ENCODE data around the gene C1QL1.

Gene C1QL1

GRCh38 chr17:44978807-44979206, 10.7 kb upstream of the C1QL1 start:
- Mint-ChIP-seq H3K27me3 (peaks cover 94% of the 10 kb centered on the region), H3K4me3 (no peak overlapping the region), H3K36me3 (no peaks in the 10 kb centered on the region)

GRCh38 chr17:44977814-44978550, 9.9 kb upstream of the C1QL1 start:
- no peak for DNase-seq
- peaks cover 95% of the 10 kb centered on the region for H3K27me3 Mint-ChIP-seq
- H3K27ac Mint-ChIP-seq: no peak overlapping the region
- H3K9me3 Mint-ChIP-seq: no peaks in the 10 kb centered on the region
- H3K4me1 Mint-ChIP-seq: no peaks in the 10 kb centered on the region
- no peaks in the 10 kb centered on the region for H3K36me3 Mint-ChIP-seq
- CTCF ChIA-PET: no interaction called here
- no peak overlapping the region for H3K4me3 Mint-ChIP-seq

More at GRCh38 chr17:44978807-44979206, 10.7 kb upstream of the C1QL1 start:
- H3K9me3 Mint-ChIP-seq: no peaks in the 10 kb centered on the region
- H3K27ac Mint-ChIP-seq: no peak overlapping the region
- CTCF ChIA-PET: interaction anchor here (1.1 kb wide), 1 partner anchor 121 kb away, joined by 6 read pairs; no protein-coding TSS in a partner anchor
- DNase-seq: no peak
- H3K4me1 Mint-ChIP-seq: no peaks in the 10 kb centered on the region

- DNase-seq: no peak
- H3K4me1 Mint-ChIP-seq: peaks cover 3% of the 10 kb centered on the region
- no peak overlapping the region for H3K27ac Mint-ChIP-seq
- CTCF ChIA-PET: interaction anchor here (0.7 kb wide), 1 partner anchor 47 kb away, joined by 3 read pairs; no protein-coding TSS in a partner anchor
- no peaks in the 10 kb centered on the region for H3K9me3 Mint-ChIP-seq
- no peaks in the 10 kb centered on the region for H3K36me3 Mint-ChIP-seq
- H3K27me3 Mint-ChIP-seq: peaks cover 96% of the 10 kb centered on the region
- H3K4me3 Mint-ChIP-seq: no peak overlapping the region
Measured at GRCh38 chr17:44977065-44977464, 9.0 kb upstream of the C1QL1 start.

- CTCF ChIA-PET: no interaction called here
- Mint-ChIP-seq H3K4me3 (no peak overlapping the region), H3K27me3 (peaks cover 97% of the 10 kb centered on the region), H3K36me3 (no peaks in the 10 kb centered on the region), H3K9me3 (no peaks in the 10 kb centered on the region), H3K4me1 (peaks cover 7% of the 10 kb centered on the region), H3K27ac (no peak overlapping the region)
- no peak for DNase-seq
Measured at GRCh38 chr17:44976206-44976605, 8.1 kb upstream of the C1QL1 start.

GRCh38 chr17:44972953-44973352, 4.8 kb upstream of the C1QL1 start:
- Mint-ChIP-seq H3K9me3 (no peaks in the 10 kb centered on the region), H3K4me3 (no peak overlapping the region), H3K36me3 (no peaks in the 10 kb centered on the region), H3K4me1 (peaks cover 23% of the 10 kb centered on the region), H3K27me3 (peaks cover 97% of the 10 kb centered on the region), H3K27ac (no peak overlapping the region)
- CTCF ChIA-PET: no interaction called here
- no peak for DNase-seq

- CTCF ChIA-PET: interaction anchor here (0.6 to 1.1 kb wide), 3 partner anchors 19 to 235 kb away, joined by 3 read pairs; no protein-coding TSS in a partner anchor
- DNase-seq: no peak
- H3K4me3 Mint-ChIP-seq: no peak overlapping the region
- H3K9me3 Mint-ChIP-seq: no peaks in the 10 kb centered on the region
- no peak overlapping the region for H3K27ac Mint-ChIP-seq
- no peaks in the 10 kb centered on the region for H3K36me3 Mint-ChIP-seq
- peaks cover 94% of the 10 kb centered on the region for H3K27me3 Mint-ChIP-seq
- peaks cover 27% of the 10 kb centered on the region for H3K4me1 Mint-ChIP-seq
Measured at GRCh38 chr17:44971776-44972483, 3.8 kb upstream of the C1QL1 start.

GRCh38 chr17:44970136-44970741, 2.1 kb upstream of the C1QL1 start:
- Mint-ChIP-seq H3K36me3 (no peaks in the 10 kb centered on the region), H3K27ac (no peak overlapping the region), H3K9me3 (no peaks in the 10 kb centered on the region), H3K4me3 (peak overlapping the region; percentile 50), H3K4me1 (peaks cover 28% of the 10 kb centered on the region), H3K27me3 (peaks cover 94% of the 10 kb centered on the region)
- DNase-seq: peak; percentile 49
- CTCF ChIA-PET: no interaction called here

- no peaks in the 10 kb centered on the region for H3K36me3 Mint-ChIP-seq
- DNase-seq: no peak
- no peak overlapping the region for H3K27ac Mint-ChIP-seq
- peaks cover 95% of the 10 kb centered on the region for H3K27me3 Mint-ChIP-seq
- no peaks in the 10 kb centered on the region for H3K9me3 Mint-ChIP-seq
- CTCF ChIA-PET: no interaction called here
- H3K4me1 Mint-ChIP-seq: peaks cover 28% of the 10 kb centered on the region
- peak overlapping the region; percentile 72 for H3K4me3 Mint-ChIP-seq
Measured at GRCh38 chr17:44969144-44969780, 1.2 kb upstream of the C1QL1 start.

GRCh38 chr17:44967907-44968224, 237 bp downstream of the C1QL1 start:
- peaks cover 28% of the 10 kb centered on the region for H3K4me1 Mint-ChIP-seq
- H3K27ac Mint-ChIP-seq: no peak overlapping the region
- H3K36me3 Mint-ChIP-seq: no peaks in the 10 kb centered on the region
- H3K27me3 Mint-ChIP-seq: peaks cover 96% of the 10 kb centered on the region
- CTCF ChIA-PET: no interaction called here
- H3K9me3 Mint-ChIP-seq: no peaks in the 10 kb centered on the region
- no peak for DNase-seq
- H3K4me3 Mint-ChIP-seq: no peak overlapping the region

GRCh38 chr17:44967026-44967906, 837 bp downstream of the C1QL1 start:
- DNase-seq: no peak
- Mint-ChIP-seq H3K4me1 (peaks cover 27% of the 10 kb centered on the region), H3K27me3 (peaks cover 95% of the 10 kb centered on the region), H3K4me3 (no peak overlapping the region), H3K27ac (no peak overlapping the region), H3K9me3 (no peaks in the 10 kb centered on the region), H3K36me3 (no peaks in the 10 kb centered on the region)
- CTCF ChIA-PET: no interaction called here

GRCh38 chr17:44966348-44967025, 1.6 kb downstream of the C1QL1 start:
- H3K9me3 Mint-ChIP-seq: no peaks in the 10 kb centered on the region
- H3K36me3 Mint-ChIP-seq: no peaks in the 10 kb centered on the region
- H3K4me1 Mint-ChIP-seq: peaks cover 21% of the 10 kb centered on the region
- CTCF ChIA-PET: no interaction called here
- peaks cover 95% of the 10 kb centered on the region for H3K27me3 Mint-ChIP-seq
- no peak overlapping the region for H3K27ac Mint-ChIP-seq
- DNase-seq: no peak
- H3K4me3 Mint-ChIP-seq: no peak overlapping the region

GRCh38 chr17:44965481-44966234, 2.4 kb downstream of the C1QL1 start:
- Mint-ChIP-seq H3K4me1 (peaks cover 22% of the 10 kb centered on the region), H3K9me3 (no peaks in the 10 kb centered on the region), H3K27ac (no peak overlapping the region), H3K4me3 (no peak overlapping the region), H3K36me3 (no peaks in the 10 kb centered on the region), H3K27me3 (peaks cover 95% of the 10 kb centered on the region)
- DNase-seq: no peak
- CTCF ChIA-PET: interaction anchor here (1.2 kb wide), 1 partner anchor 45 kb away, joined by 4 read pairs; no protein-coding TSS in a partner anchor

GRCh38 chr17:44961921-44962350, 6.2 kb downstream of the C1QL1 start:
- DNase-seq: no peak
- no peaks in the 10 kb centered on the region for H3K36me3 Mint-ChIP-seq
- H3K27me3 Mint-ChIP-seq: peaks cover 99% of the 10 kb centered on the region
- H3K4me1 Mint-ChIP-seq: peaks cover 7% of the 10 kb centered on the region
- H3K9me3 Mint-ChIP-seq: no peaks in the 10 kb centered on the region
- CTCF ChIA-PET: interaction anchor here (3.4 kb wide), 1 partner anchor 42 kb away, joined by 9 read pairs; no protein-coding TSS in a partner anchor
- H3K4me3 Mint-ChIP-seq: no peak overlapping the region
- H3K27ac Mint-ChIP-seq: no peak overlapping the region
